Measurements from ENCODE around the gene HSDL1.

The HSDL1 gene

DNA sequence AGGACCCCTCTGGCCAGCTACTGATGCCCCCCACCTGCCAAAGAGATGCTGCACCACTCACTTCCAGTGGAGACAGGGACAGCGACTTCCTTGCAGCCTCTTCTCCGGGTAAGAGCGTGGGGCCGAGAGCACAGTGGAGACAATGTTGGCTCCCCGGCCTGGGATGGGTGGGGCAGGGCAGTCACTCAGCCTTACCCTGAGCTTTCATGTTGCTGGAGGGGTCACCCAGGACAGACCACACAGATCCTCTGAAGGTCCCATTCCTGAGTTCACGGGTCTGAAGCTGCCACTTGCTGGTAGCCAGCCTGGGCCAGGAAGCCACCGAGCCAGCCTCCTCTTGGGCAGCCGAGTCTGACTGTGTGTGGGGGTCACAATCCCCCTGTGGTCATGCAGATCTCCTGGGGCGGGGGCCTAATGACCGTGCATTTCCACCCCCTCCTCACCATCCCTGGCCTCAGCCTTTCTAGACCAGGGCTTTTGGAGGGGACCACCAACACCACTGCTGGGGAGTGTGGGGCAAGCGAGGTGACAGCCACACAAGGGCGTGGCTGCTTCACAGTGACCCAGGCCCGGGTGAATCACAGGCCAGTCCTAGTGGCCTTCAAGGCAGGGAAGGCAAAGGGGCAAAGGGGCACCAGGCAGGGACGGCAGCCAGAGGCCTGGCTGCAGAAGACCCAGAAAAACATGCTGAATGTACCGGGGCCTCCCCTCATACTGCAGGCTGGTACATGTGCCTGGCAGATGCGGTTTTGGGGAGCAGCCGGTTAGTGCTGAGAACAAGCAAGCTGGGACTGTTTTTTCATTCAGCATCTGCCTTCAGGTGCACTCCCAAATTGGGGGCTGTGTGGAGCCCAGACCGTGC is 31.4 kb upstream of the HSDL1 start:
- DNase-seq (ENCODE audit: low read depth): no peak

DNA sequence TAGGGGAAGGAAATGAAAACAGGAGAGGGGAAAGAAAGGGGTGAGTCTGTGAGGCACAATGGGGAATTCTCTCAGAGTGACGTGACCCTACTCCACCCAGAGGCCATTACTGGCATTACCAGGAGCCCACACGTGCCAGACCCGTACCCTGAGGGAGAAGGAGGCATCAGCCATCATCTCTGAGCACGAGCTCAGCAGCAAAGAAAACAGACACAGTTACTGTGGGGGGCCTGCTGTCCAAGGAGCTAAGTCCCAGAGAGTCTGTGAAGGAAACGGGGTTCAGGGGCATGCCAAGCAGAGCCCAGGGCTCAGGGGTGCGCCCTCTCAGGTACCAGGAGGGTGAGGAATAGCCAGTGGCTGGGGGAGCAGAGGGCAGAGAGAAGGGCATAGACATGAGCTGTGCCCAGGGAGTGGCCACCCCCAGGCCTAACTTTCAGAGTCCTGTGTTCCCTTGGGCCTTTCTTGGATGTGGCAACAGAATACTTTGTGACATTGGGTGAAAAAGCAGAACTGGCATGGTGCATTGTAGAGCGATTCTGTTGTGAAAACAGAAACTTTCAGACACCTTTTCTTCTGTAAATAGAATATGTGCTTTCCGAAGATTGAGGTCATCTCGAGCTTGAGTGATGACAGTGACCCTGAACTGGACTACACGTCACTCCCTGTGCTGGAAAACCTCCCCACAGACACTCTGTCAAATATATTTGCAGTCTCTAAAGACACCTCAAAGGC is 30.5 kb upstream of the HSDL1 start:
- DNase-seq (ENCODE audit: low read depth): peak; percentile 53

DNA sequence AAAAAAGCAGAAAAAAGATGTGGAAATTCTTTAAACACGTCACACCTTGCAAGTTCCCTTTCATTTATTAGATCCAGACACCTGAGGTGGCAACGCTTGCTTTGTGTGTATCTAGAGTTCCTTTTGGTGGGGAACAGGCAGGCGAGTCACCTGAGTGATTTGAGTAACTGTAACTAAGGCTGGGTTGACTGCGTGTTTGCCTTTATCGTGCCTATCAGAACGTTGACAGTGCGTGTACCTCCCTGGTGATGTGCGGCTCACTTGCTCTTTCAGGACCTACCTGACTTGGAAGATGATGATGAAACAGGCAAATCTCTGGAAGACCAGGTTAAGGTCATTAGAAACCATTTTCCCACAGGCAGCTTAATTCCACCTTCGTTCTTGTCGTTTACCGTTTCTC is 29.4 kb upstream of the HSDL1 start:
- DNase-seq (ENCODE audit: low read depth): no peak

DNA sequence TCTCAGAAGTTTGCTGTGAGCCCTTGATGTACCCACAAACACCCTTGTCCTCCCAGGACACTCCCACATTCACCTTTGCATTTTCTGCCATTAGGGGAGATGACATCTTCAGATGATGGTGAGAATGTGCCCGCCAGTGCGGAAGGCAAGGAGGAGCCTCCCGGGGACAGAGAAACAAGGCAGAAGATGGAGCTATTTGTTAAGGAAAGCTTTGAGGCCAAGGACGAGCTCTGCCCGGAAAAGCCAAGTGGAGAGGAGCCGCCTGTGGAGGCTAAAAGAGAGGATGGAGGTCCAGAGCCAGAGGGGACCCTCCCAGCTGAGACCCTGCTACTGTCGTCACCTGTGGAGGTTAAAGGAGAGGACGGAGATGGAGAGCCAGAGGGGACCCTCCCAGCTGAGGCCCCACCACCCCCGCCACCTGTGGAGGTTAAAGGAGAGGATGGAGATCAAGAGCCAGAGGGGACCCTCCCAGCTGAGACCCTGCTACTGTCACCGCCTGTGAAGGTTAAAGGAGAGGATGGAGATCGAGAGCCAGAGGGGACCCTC is 24.9 kb upstream of the HSDL1 start:
- DNase-seq (ENCODE audit: low read depth): no peak

DNA sequence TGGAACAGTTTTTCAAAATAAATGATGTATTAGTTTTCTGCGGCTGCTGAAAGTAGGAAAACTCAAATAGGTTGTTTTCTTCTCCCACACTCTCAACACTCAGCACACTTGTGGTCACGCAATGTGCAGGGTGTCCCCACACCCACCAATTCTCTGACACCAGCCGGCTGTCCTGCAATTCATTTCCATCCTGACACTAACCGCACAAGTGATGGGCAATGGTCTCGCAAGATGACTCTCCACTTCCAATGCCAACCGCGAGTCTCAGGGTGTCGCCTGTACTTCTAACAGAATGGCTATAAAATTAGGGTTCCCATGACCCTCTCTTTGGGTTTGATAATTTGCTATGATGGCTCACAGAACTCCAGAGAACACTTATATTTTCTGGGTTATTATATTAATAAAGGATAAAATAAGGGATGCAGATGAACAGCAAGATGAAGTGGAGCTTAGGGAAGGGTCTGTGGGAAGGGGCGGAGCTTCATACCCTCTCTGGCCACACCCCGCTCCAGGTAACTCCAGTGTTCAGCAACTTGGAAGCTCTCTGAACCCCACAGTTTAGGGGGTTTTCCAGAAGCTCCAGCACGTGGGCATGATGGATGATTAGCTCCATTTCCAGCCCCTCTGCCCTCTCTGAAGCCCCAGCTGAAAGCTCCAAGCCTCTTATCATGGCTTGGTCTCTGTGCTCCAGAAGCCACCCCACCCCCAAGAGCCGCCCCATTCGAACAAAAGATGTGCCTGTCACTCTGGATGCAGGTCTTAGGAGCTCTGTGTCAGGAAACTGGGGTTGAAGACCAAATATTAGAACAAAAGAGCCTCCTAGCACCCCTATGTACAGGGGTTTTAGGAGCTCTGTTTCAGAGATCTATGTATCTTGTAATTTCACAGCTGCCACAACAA is 22.1 kb upstream of the HSDL1 start:
- DNase-seq (ENCODE audit: low read depth): no peak

DNA sequence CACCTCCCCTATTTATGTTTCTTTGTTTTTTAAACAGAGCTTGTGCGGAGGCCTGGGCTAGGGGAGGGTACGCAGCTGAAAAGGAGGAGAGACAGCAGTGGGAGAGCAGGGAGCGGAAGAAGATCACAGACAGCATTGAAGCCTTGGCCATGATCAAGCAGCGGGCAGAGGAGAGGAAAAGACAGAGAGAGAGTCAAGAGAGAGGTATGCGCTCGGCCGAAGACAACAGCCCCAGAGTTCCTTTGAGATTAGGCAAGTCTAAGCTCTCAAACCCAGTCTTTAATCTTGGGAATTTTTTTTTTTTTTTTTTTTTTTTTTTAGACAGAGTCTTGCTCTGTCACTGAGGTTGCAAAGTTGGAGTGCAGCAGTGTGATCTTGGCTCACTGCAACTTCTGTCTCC is 20.8 kb upstream of the HSDL1 start:
- no peak for DNase-seq (ENCODE audit: low read depth)

DNA sequence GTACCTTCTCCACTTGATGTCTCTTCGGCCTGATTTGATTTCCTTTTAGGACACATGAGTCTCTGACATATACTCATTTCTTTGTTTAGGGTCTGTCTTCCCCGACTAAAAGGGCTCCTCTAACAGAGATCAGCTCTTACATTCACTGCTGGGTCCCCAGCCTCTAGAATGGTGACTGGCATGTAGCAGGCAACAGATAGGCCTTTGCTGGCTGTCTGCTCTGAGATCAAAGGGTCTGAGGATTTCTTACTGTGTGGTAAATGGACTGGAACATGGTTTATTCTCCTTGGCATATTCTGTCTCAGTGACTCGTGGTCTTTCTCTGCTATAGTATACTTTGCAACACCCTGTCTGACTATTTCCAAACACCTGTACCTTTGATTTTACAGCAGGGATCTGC is 16.8 kb upstream of the HSDL1 start:
- no peak for DNase-seq (ENCODE audit: low read depth)

DNA sequence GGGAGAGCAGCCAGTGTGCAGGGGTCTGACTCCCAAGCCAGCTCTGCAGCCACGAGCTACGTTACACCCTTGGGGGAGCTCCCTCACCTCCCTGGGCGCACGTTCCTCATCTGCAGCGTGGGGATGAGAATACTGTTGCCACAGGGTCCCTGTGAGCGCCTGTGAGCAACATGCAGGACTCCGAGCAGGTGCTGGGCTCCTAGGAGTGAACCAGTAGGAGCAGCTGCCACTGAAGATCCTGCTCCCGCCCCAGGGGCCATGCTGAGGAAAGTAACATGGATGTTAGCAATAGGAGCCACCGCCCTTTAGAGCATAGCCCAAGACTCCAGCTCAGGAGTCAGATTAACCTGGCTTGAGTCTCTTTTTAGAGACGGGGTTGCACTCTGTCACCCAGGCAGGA is 16.1 kb upstream of the HSDL1 start:
- no peak for DNase-seq (ENCODE audit: low read depth)

DNA sequence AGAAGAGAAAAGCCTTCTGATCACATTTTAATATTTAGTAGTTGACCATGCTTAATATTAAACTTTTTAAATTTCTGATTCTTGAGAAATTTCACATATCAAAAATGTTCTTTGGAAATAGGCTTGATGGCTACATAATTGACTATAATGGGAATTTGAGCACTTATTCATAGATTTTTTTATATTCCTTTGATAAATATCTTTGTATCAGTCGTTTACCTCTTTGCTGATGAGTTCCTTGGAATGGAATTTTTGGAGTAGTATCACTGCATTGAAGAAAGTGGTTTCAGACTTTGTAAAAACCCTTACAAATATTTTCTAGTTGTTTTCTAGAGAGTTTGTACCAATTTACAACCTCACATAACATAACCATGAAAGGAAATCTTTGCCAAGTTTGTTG is 14.8 kb upstream of the HSDL1 start:
- no peak for DNase-seq (ENCODE audit: low read depth)

DNA sequence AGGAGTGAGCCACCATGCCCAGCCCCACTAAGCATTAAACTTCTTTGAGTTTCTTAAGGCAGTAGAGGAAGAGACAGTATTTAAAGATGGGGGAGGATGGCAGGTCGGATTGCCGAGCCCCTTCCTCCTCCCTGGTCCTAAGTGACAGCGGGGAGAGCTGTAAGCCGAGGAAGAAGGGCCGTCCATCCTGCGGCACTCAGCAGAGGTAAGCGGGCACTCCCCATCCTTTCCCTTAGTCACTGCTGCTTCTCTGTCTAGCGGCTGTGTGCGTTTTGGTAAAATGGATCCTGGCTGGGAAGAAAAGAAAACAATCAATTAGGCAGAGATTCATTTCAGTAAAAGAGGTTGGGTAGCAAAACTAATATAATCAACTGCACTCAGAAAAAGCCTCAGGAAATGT is 14.0 kb upstream of the HSDL1 start:
- DNase-seq (ENCODE audit: low read depth): no peak

DNA sequence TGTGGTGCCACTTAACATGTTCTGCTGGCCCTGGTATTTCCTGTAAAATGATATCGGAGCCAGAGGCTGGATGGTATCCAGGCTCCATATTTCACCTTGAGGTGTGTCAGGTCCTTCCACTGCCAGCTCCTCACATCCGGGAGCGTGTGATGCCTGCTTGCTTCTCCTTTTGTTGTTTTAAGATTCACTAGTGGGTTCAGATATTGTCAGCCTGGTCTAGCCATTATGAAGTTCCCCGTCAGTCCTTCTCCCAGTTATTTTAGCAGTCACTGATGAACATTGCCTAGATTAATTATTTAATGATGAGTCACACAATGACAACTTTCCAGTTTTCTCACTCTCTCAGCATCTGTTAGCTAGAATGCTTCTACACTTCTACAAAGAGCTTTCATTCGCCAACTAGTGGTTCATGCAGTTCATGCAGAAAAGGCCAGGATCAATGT is 11.4 kb upstream of the HSDL1 start:
- DNase-seq (ENCODE audit: low read depth): no peak

DNA sequence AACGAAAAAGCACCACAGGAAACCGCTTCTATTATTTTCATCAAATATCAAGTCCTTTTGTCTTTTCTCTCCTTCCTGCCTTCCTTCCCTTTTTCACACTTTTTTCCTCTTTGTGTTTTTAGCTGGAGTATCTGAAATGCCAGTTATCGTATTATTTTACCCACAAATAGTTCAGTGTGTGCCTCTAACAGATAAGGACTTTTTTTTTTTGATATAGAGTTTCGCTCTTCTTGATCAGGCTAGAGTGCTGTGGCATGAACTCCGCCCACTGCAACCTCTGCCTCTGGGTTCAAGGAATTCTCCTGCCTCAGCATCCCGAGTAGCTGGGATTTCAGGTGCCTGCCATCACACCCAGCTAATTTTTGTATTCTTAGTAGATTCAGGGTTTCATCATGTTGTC is 10.8 kb upstream of the HSDL1 start:
- no peak for DNase-seq (ENCODE audit: low read depth)

DNA sequence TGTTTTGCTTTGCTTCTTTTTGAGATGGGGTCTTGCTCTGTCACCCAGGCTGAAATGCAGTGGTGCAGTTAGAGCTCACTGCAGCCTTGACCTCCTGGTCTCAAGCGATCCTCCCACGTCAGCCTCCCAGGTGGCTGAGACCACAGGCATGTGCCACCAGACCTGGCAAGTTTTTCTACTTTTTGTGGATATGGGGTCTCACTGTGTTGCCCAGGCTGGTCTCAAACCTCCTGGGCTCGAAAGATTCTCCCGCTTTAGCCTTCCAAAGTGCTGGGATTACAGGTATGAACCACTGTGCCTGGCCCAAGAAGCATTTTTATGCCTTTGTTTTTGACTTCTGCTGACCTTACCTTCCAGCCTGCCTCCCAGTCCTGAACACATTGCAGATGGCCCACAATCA is 10.2 kb upstream of the HSDL1 start:
- DNase-seq (ENCODE audit: low read depth): no peak

DNA sequence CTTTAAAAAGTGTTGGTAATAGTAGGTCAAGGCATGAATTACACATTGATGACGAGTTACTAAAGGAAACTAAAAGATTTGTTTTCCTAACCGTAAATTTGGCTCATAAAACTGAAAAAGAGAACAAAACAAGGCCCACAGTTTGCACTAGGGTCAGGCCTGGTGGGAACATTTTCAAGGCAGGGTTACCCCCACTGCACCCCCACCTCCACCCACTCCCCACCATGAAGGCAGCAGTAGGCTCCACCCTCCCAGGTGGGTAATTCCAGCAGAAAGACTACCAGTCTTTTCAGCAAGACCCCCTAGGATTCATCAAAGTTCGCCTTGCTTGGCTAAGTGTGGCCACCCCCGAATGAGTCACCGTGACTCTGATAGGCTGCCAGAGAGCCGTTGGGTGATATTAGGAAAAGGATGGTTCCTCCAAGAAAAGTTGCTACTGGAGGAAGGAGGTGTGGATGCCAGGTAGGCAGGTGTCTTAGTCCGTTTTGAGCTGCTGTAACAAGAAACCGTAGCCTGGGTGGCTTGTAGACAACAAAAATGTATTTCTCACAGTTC is 8.8 kb upstream of the HSDL1 start:
- no peak for DNase-seq (ENCODE audit: low read depth)

DNA sequence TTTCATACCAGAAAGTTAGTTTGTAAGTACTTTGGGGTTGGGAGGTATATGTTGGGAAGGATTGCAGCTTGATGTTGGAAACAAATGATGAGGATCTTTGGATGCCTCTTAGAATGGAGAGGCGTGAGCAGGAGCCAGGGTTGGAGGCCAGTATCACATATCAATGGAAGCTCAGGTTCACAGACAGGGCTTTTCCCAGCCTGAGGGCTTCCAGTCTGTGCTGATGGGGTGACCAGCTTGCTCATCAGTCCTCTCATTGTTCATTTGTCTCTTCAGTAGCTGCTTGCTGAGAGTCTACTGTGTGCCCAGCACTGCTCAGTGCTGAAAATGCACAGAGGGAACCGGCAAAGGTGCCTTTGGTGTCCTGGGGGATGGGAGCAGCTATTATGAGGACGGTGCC is 5.9 kb upstream of the HSDL1 start:
- no peak for DNase-seq (ENCODE audit: low read depth)

DNA sequence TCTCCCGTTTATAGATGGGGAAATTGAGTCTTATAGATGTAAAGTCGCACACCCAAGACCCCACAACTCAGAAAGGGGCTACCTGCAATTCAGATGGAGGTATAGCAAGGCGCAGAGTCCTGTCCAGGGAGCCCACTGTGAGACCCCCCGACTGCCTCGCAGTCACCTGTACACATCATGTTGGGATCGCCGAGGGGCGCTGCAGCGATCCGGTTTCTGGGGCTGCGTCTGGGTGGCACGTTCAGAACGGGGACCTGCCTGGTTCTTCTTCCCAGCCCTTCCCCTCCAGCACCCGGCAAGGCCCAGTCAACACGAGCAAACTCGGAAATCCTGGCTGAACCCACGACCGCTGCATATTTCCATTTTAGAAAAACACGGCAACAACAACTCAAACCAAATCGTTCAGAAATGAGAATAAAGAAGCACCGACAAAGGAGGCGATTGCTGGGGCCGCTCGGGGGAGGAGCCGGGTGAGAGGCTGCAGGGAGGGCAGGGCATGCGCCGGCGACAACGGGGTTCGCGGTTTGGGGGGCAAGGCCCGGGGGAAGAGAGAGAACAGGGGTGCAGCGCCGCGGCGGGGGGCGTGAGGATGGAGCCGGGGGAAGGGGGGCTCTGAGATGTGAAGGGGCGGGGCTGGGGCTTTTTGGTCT is 643 bp downstream of the HSDL1 start:
- peak; percentile 11 for DNase-seq (ENCODE audit: low read depth)

DNA sequence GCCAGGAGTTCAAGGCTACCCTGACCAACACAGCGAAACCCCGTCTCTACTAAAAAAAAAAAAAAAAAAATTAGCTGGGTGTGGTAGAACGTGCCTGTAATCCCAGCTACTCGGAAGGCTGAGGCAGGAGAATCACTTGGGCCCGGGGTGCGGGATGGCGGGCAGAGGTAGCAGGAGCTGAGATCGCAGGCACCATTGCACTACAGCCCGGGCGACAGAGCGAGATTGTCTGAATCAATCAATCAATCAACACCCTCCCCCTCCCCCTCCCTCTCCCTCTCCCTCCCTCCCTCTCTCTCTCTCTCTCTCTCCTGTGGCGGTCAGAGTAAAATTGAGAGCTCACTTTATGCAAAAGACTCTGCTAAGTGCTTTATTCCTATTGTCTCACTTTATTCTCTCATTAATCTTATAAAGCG is 1.2 kb downstream of the HSDL1 start:
- DNase-seq (ENCODE audit: low read depth): no peak

DNA sequence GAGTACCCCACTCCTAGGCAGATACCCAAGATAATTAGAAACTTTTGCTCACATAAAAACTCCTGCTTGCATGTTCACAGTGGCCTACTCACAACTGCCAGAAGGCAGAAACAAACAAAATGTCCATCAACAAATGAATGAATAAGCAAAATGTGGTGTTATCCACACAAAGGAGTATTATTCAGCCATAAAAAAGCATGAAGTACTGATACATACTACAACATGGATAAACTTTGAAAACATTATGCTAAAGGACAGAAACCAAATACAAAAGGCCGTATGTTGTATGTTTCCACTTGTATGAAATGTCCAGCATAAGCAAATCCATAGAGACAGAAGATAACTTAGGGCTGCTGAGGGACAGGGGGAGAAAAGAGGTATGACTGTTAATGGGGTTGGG is 1.9 kb downstream of the HSDL1 start:
- no peak for DNase-seq (ENCODE audit: low read depth)

DNA sequence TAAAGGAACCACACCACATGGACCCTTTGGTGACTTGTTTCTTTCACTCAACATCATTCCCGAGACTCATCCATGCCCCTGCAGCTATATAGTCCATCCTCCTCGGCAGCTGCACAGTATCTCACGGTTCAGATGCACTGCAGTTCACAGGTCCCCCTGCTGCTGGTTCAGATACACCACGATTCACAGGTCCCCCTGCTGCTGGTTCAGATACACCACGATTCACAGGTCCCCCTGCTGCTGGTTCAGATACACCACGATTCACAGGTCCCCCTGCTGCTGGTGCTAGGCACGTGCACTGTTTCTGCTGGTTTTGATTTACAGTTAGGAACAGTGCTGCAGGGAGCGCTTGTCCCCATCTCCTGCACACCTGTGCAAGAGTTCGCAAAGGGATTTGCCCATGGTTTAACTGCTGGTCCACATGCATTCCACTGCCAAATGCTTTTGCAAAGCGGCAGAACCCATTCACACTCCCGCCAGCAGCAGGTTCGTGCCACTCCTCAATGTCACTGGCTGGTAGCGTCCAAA is 3.8 kb downstream of the HSDL1 start:
- DNase-seq (ENCODE audit: low read depth): no peak

DNA sequence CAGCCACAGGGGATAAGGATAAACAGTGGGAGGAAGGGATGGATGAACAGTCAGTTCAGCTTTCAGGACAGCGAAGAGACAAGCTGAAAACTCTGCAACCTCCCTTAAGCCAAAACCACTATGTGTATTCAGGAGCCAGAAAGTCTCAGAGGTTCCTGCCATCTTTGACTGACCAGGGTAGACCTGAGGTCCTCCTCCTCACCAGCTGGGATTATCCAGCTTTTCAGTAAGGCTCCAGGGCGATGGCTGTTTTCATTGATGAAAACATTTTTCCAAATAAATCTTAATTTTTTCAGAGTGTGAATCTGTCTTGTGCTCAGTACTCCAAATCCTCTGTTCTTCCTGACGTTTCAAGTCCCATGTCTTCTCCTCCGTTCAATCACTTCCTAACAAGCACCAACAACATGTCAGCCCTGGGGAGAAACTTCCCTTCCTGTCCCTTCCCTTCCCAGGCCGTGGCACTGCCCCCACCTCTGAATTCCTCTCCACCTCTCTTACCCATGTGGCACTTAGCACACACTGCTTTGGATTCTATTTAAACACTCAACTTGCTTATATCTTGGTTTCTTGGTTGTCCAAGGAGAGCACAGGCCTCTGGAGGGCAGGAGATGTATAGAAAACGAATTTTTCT is 5.2 kb downstream of the HSDL1 start:
- no peak for DNase-seq (ENCODE audit: low read depth)
